NCI-H2196 (cell line): ENCODE measurements around the gene GTF2E1.

ENCODE experiments used
- DNase-seq: peaks from one replicate; lab custom pipeline; 2025; ENCODE audit not compliant: unreplicated experiment; lab: John Stamatoyannopoulos, UW

Gene GTF2E1

DNA sequence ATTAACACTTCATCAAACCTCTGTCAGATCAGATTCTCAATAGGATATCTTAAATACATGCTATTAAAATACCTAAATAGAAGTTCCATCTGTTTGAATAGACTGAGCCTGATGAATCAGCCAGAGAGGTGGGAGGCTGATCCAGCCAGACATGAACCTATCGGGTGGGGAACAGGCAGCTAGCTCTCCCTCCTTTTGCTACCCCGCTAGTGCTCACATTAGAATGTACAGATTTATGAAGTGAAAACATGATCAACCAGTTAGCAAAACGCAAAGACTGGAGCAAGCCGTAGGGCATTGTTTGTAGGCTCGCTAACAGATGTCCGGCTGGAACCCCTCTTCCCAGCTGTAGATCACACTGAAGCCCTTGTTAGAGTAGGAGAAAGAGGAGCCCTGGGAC is 54.4 kb downstream of the GTF2E1 start:
- DNase-seq = no peak

DNA sequence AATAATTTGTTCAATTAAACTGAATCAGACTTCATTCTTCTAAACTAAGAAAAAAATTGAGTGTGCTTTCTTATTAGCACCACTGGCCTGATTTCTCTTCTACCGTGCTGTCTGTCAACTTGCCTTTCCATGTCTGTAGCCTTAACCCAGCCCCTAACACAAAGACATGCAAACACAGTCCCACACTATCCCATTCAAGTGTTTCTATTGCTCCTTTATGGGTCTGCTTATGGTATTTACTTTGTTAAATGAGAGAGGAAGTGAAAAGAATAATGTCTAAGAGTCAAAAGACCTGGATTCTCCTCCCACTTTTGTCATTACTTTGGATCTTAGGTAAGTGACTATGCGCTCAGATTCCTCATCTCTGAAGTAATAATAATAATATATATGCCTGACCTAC is 55.3 kb downstream of the GTF2E1 start:
- no peak for DNase-seq

DNA sequence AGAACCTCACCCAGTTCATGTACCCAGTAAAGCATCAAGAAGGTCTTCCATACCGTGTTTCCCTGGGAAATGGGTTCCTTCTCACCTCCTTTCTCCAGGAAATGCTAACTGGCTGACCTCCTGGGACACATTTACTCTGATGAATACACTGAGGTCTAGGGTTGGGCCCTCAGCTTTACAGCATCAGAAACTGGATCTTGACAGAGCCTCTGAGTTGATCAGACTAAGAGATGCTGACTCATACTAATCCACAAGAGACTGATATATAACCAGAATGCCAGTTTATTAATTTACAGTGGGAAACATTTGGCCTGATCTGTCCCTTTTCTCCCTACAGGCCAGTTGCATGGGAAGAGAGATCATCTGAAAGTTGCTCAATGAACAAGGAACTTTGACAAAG is 55.8 kb downstream of the GTF2E1 start:
- no peak for DNase-seq

DNA sequence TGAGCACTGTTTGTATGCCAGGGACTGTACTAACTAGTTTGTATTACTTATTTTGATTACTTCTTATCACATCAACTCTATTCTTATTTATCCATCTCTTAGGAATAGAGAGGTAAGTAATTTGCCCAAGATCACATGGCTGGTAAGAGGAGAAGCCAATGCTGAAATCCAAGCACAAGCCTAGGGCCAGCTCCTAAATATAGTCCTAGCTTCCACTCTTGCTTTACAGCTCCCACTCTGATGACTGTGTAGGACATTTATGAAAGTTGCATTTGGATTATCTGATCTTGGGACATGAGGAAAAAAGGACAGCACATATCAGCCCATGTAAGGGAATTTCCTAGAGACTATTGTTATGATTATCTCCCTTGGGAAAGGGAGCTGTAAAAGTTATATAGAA is 58.1 kb downstream of the GTF2E1 start:
- no peak for DNase-seq

DNA sequence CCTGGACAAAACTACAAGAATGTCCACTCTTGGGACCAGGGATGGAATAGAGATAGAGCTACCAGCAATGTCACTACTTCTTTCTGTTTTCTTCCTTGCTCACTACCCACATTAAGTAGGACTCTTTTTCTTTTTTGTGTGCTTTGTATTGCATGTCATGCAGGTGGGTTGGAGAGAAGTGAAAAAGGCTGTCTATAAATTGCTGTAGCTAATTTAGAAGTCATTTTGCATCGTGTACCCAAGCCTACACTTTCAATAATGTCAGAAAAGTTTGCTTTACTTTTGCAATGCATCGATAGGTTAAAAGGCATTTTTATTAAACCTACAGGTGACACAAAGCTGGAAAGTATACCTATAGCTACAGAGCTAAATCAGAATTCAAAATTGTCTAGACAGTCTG is 58.9 kb downstream of the GTF2E1 start:
- no peak for DNase-seq

DNA sequence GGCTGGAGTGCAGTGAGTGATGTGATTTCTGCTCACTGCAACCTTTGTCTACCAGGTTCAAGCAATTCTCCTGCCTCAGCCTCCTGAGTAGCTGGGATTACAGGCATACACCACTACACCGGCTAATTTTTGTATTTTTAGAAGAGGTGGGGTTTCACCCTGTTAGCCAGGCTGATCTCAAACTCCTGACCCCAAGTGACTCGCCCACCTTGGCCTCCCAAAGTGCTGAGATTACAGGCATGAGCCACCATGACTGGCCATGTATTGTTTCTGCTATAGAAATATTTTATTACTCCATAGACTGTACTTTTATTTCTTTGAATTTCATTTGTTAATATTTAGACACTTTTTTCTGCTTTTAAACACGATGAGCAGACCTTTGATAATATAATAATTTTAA is 60.4 kb downstream of the GTF2E1 start:
- DNase-seq = no peak

DNA sequence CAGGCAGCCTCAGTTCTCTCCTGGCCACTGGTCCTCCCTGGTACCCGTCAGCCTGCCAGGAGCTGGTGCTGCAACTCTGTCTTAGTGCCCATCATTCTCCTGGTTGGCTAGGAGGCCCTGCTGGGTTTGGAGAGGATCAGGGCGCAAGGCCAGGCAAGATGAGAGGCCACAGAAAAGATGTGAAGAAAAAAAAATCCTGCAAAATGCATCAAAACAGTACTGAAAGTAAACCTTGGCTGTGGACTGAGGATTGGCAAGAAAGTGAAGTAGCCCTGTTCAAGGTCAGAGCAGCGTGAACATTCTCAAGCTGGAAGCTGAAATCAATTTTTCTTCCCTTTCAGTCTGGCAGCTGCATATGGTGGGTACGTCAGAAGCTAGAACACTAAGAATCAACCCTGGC is 74.2 kb downstream of the GTF2E1 start:
- no peak for DNase-seq

DNA sequence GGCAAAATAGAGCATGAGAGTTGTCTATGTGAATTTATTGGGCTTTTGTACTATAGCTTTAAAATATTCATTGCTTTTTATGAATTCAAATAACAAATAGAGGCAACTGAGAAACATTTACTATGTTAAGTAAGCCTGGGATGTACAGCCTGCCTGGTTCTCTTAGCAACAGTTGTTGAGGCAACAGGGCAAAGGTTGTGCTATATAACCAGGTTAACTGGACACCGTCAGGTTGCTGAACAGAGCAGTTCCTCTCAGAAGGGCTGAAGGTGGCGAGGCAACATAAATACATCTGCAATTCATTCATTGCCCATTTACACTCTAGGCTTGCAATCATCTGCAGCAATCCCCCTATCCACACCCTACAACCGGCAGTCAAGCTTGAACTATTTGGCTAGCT is 78.2 kb downstream of the GTF2E1 start:
- DNase-seq = no peak

DNA sequence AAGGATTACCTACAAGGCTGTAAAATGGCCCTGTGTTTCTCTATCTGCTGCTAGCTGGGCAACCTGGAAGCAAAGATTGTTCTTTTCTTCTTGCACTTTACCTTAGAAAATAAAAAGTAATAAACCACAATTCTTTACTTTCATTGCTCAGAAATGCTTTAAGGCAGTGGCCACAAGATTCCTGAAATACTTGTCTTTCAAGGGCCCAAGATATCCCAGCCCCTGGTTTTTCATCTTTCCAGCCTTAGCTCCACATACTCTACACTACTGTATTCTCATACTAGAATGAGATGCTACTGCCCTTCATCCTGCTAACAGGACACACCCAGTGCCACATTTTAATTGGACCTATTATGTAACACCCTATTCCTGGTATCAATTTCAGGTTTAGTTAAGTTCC is 78.9 kb downstream of the GTF2E1 start:
- no peak for DNase-seq

DNA sequence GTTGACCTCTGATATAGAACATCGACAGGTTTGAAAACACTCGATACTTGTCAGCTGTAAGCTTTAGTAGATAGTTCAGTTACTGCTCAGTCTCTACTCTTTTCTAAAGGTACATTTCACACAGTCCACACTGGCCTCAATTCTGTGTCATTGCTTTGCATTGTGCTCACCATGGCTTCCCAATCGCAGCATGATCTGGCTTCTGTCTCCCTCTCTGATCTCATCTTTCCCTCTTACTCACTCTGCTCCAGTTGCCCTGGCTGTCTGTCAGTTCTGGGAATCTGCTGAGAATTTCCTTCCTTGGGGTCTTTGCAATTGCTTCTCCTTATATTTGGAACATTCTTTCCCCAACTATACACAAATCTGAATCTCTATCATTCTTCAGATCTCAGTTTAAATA is 80.6 kb downstream of the GTF2E1 start:
- DNase-seq = no peak

DNA sequence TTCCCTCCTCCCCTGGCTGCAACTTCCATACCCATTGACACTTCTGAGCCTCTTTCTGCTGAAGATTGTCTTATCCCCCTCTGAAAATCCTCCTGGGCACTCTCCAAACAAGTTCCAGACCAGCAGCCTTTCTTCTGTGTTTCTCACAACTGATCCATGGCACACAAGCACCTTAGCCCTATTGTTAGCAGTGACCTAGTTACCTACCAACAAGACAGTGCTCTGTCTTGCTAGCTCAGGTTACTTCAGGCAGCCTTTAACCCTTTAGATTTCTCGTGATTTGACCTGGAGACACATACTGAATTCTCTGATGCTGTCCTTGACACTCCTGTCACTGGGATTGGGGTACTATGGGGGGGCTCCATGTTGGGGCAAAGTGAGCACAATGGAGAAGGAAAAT is 82.1 kb downstream of the GTF2E1 start:
- no peak for DNase-seq

DNA sequence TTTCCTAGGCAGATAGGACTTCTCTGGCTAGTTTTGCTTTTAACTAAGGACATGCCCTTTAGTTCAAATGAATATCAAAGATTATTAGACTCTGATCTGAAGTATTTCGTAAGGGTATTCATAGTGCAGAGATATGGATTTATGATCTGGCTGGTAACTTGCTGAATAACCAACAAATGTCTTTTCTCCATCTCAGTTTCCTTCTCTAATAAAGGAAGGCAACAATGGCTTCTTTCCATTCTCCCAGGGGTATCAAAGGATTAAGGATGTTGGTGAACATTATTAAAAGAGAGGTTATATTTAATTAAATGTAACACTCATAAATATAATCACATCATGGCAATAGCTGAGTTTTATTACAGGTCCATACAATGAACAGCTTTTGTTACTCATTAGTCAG is 86.3 kb downstream of the GTF2E1 start:
- no peak for DNase-seq

DNA sequence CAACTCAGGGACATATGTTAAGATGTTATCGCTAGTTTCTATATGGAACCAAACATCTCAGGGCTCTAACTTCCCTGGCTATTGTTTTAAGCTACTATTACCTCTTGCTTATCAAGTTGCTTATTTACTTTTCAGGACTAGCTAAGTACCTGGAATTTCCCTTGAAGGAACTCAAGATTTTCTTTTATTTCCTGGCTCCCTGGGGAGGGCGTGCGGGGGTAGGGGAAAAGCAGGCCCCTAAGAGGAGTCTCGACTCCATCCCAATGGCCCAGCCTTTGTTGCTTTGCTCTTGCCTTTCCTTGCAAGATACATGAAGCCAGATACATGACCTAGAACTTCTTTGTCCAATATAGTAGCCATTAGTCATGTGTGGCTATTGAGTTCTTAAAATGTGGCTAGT is 88.5 kb downstream of the GTF2E1 start:
- DNase-seq = no peak
